Loucy (cell line): ENCODE results near the gene SPEM1.

Experiments
- H2AFZ ChIP-seq: fragments of 200-600 bp; sonication (generic); 2 replicates; pipeline ENCODE4 v1.6.0; 2016; ENCODE audit warnings: antibody characterized with exemption, mild to moderate bottlenecking, low read length, moderate library complexity
- H3F3A ChIP-seq: fragments of 200-600 bp; 2 replicates; pipeline ENCODE4 v1.6.0; 2016; ENCODE audit warnings: antibody characterized with exemption, low read depth, mild to moderate bottlenecking
- H3K27me3 ChIP-seq: fragments of 200-600 bp; sonication (generic); 2 replicates; pipeline ENCODE4 v1.6.1; 2014; ENCODE audit warnings: low read length, mild to moderate bottlenecking; ENCODE audit not compliant: insufficient read depth, poor library complexity, severe bottlenecking
- H3K36me3 ChIP-seq: fragments of 200-600 bp; sonication (generic); 2 replicates; pipeline ENCODE4 v1.6.1; 2016; ENCODE audit warnings: low read length; ENCODE audit not compliant: insufficient read depth
- H3K4me1 ChIP-seq: fragments of 200-600 bp; sonication (generic); 2 replicates; pipeline ENCODE4 v1.5.1; 2014; ENCODE audit warnings: low read length, mild to moderate bottlenecking; ENCODE audit not compliant: insufficient read depth, poor library complexity, severe bottlenecking
- H3K4me2 ChIP-seq: fragments of 200-600 bp; sonication (generic); 2 replicates; pipeline ENCODE4 v1.6.0; 2014; ENCODE audit warnings: antibody characterized with exemption, low read length, low read depth, mild to moderate bottlenecking; ENCODE audit not compliant: poor library complexity, severe bottlenecking
- H3K4me3 ChIP-seq: fragments of 200-600 bp; sonication (generic); 2 replicates; pipeline ENCODE4 v1.5.1; 2014; ENCODE audit warnings: low read length, mild to moderate bottlenecking, mixed read lengths; ENCODE audit not compliant: poor library complexity, severe bottlenecking
- H3K79me2 ChIP-seq: fragments of 200-600 bp; sonication (generic); 2 replicates; pipeline ENCODE4 v1.6.1; 2014; ENCODE audit warnings: low read length; ENCODE audit not compliant: insufficient read depth
- H3K9ac ChIP-seq: fragments of 200-600 bp; sonication (generic); 2 replicates; pipeline ENCODE4 v1.6.0; 2014; ENCODE audit warnings: mild to moderate bottlenecking, low read depth, low read length, moderate library complexity; ENCODE audit not compliant: poor library complexity, severe bottlenecking
- H3K9me2 ChIP-seq: fragments of 200-600 bp; sonication (generic); replicated peaks from 2 replicates; pipeline ENCODE4 v1.6.1; 2016; ENCODE audit warnings: low read depth, low read length, mixed read lengths
- H3K9me3 ChIP-seq: fragments of 200-600 bp; sonication (generic); 2 replicates; pipeline ENCODE4 v1.6.1; 2014; ENCODE audit warnings: mild to moderate bottlenecking, antibody characterized with exemption, low read length, low read depth; ENCODE audit not compliant: insufficient read depth
- H4K20me1 ChIP-seq: fragments of 200-600 bp; sonication (generic); 2 replicates; pipeline ENCODE4 v1.6.0; 2014; ENCODE audit warnings: antibody characterized with exemption, low read length, mild to moderate bottlenecking; ENCODE audit not compliant: insufficient read depth, poor library complexity, severe bottlenecking
- EZH2phosphoT487 ChIP-seq: fragments of 200-600 bp; IDR thresholded peaks from 2 replicates; pipeline ENCODE4 v1.6.1; 2018; ENCODE audit warnings: antibody characterized with exemption, mild to moderate bottlenecking, moderate library complexity, borderline replicate concordance
- TF ChIP-seq, protein P1 (sequence below): fragments of 200-600 bp; sonication (generic); conservative IDR thresholded peaks from 2 replicates; pipeline ENCODE4 v1.5.1; 2014; ENCODE audit warnings: mild to moderate bottlenecking, antibody characterized with exemption, low read length

The SPEM1 gene

GRCh38 chr17:7418472-7419152, 1.5 kb upstream of the SPEM1 start:
- Histone ChIP-seq H3F3A (no peaks in the 10 kb centered on the region), H3K9ac (no peak overlapping the region), H3K4me1 (no peaks in the 10 kb centered on the region), H3K4me3 (no peak overlapping the region), H3K27me3 (no peaks in the 10 kb centered on the region), H4K20me1 (no peaks in the 10 kb centered on the region), H3K79me2 (no peaks in the 10 kb centered on the region), H3K36me3 (no peaks in the 10 kb centered on the region), H3K4me2 (no peak overlapping the region), H2AFZ (no peak overlapping the region), H3K9me3 (no peaks in the 10 kb centered on the region), H3K9me2 (no peaks in the 10 kb centered on the region)
- TF ChIP-seq, protein P1, sequence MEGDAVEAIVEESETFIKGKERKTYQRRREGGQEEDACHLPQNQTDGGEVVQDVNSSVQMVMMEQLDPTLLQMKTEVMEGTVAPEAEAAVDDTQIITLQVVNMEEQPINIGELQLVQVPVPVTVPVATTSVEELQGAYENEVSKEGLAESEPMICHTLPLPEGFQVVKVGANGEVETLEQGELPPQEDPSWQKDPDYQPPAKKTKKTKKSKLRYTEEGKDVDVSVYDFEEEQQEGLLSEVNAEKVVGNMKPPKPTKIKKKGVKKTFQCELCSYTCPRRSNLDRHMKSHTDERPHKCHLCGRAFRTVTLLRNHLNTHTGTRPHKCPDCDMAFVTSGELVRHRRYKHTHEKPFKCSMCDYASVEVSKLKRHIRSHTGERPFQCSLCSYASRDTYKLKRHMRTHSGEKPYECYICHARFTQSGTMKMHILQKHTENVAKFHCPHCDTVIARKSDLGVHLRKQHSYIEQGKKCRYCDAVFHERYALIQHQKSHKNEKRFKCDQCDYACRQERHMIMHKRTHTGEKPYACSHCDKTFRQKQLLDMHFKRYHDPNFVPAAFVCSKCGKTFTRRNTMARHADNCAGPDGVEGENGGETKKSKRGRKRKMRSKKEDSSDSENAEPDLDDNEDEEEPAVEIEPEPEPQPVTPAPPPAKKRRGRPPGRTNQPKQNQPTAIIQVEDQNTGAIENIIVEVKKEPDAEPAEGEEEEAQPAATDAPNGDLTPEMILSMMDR: no peak
- no peak for TF ChIP-seq EZH2phosphoT487

- no peak overlapping the region for H3K4me2 ChIP-seq
- no peak overlapping the region for H3K4me3 ChIP-seq
- H3K36me3 ChIP-seq: no peaks in the 10 kb centered on the region
- TF ChIP-seq EZH2phosphoT487: no peak
- TF ChIP-seq, protein P1: no peak
- no peak overlapping the region for H2AFZ ChIP-seq
- no peaks in the 10 kb centered on the region for H3K9me3 ChIP-seq
- no peaks in the 10 kb centered on the region for H3K79me2 ChIP-seq
- no peaks in the 10 kb centered on the region for H3K4me1 ChIP-seq
- H3F3A ChIP-seq: no peaks in the 10 kb centered on the region
- no peaks in the 10 kb centered on the region for H3K27me3 ChIP-seq
- no peaks in the 10 kb centered on the region for H4K20me1 ChIP-seq
- no peak overlapping the region for H3K9ac ChIP-seq
- H3K9me2 ChIP-seq: no peaks in the 10 kb centered on the region
Observed at GRCh38 chr17:7421186-7421585, 1.1 kb downstream of the SPEM1 start.

DNA sequence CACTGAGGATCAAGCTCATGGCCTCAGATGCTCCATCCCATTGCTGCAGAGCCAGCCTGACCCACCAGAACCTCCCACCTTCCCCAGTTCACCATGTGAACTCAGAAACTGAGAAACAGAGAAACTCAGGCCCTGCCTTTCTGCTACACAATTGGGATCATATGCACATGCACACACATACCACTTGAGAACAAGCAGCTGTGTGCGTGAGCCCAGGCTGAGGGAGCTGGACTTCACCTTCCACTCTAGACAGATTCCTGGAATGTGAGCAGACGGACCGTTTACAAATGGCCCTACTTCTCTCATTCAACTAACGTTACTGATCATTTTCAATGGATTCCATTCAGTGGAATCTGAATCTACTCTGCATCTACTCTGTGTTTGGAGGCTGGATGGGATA, 3.6 kb downstream of the SPEM1 start:
- no peaks in the 10 kb centered on the region for H3F3A ChIP-seq
- no peaks in the 10 kb centered on the region for H3K9me2 ChIP-seq
- H3K36me3 ChIP-seq: no peaks in the 10 kb centered on the region
- no peak overlapping the region for H2AFZ ChIP-seq
- H3K4me1 ChIP-seq: no peaks in the 10 kb centered on the region
- no peaks in the 10 kb centered on the region for H4K20me1 ChIP-seq
- no peaks in the 10 kb centered on the region for H3K9me3 ChIP-seq
- TF ChIP-seq, protein P1: no peak
- no peak for TF ChIP-seq EZH2phosphoT487
- H3K79me2 ChIP-seq: no peaks in the 10 kb centered on the region
- no peak overlapping the region for H3K4me3 ChIP-seq
- H3K27me3 ChIP-seq: no peaks in the 10 kb centered on the region
- no peak overlapping the region for H3K9ac ChIP-seq
- no peak overlapping the region for H3K4me2 ChIP-seq
